HFF-Myc (cell line): ENCODE measurements around the gene CLIP1.

Experiments
- DNase-seq: peaks from one replicate; pipeline ENCODE4 v3.0.0-alpha.2; 2011; ENCODE audit warnings: low read depth; ENCODE audit errors: extremely low read depth
- H3K4me3 ChIP-seq: replicated peaks from 2 replicates; pipeline ENCODE4 v1.5.1; 2011; ENCODE audit warnings: low read depth, mild to moderate bottlenecking, control low read depth, low read length
- TF ChIP-seq, protein P1 (sequence below): IDR thresholded peaks from 2 replicates; pipeline ENCODE4 v1.5.1; 2012; ENCODE audit warnings: mild to moderate bottlenecking, low read depth, low read length, control low read depth; ENCODE audit errors: missing control alignments

CLIP1 gene

DNA sequence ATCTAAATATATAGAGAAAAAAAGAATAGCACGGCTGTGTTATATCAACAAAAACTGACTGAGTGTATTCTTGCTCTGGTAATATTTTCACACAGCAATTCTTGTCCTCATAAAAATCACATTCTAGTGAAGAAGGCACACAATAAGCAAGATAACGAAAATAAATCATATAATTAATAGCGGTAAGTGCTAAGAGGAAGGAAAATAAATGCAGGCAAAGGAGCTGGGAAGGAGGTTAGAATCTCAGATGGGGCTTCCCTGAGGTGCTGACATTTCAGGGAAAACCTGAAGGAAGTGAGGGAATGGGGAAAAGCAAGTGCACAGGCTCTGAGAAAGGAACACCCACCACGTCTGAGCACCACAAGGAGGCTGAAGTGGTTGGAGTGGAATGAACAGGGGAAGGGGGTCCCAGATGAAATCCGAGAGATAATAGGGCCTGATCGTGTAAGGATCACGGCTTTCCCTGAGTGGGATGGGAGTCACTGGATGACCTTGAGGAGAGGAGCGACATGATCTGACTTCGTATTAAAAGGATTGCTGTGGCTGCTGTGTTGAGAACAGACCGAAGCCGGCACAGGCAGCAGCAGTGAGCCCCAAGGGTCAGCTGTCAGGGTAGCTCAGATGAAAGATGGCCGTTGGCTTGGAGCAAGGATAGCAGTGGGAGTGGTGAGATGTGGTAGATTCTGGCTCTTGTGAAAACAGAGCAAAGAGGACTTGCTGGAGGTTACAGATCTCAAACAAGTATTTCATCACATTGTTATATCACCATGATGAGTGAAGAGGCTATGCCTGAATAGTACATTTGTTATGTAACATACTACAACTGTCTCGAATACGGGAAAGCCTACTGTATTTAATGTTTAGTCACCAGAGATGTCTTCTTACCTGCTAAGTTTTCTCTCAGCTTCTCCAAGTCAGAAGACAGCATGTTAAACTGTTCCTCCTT, 89.1 kb downstream of the CLIP1 start:
- H3K4me3 ChIP-seq = no peak overlapping the region
- TF ChIP-seq, protein P1, sequence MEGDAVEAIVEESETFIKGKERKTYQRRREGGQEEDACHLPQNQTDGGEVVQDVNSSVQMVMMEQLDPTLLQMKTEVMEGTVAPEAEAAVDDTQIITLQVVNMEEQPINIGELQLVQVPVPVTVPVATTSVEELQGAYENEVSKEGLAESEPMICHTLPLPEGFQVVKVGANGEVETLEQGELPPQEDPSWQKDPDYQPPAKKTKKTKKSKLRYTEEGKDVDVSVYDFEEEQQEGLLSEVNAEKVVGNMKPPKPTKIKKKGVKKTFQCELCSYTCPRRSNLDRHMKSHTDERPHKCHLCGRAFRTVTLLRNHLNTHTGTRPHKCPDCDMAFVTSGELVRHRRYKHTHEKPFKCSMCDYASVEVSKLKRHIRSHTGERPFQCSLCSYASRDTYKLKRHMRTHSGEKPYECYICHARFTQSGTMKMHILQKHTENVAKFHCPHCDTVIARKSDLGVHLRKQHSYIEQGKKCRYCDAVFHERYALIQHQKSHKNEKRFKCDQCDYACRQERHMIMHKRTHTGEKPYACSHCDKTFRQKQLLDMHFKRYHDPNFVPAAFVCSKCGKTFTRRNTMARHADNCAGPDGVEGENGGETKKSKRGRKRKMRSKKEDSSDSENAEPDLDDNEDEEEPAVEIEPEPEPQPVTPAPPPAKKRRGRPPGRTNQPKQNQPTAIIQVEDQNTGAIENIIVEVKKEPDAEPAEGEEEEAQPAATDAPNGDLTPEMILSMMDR = no peak
- DNase-seq = no peak

DNA sequence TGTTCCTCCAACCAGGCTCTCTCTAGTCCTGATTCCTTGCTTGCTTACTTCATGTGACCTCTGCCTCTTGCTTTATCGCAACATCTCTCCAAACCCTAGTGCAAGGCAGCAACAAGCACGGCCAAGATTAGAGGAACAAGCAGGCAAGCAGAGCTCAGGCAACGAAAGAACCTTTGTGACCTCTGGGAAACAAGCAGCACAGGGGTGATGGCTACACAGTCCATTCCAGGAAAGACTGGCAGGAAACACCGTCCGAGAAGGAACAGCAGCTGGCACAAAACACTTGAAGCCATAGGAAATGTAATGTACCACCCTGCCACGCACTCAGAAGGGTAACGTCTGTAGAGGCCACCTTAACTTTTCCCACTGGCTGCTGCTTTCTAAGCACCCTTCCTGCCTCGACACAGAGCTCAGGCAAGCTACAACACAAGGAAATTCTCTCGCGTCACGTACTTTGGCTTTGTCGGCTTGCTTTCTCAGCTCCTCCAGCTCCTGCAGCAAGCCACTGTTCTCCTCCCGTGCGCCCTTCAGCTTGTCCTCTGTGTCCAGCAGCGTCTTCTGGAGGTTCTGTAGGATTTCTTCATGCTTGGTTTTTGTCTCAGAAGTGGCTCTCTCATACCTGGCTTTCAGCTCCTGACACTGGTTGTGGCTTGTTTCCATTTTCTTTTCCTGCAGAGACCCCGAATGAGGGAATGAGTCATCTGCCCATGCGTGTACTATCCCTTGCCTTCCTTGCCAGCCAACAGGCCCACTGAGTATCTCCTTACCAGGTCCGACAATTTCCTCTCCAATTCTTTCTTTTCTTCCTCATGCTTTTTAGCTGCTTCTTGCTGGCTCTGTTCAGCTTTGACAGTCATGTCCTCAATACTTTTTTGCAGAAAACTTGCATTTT, 94.7 kb downstream of the CLIP1 start:
- DNase-seq = no peak
- TF ChIP-seq, protein P1 = no peak
- H3K4me3 ChIP-seq = no peak overlapping the region

DNA sequence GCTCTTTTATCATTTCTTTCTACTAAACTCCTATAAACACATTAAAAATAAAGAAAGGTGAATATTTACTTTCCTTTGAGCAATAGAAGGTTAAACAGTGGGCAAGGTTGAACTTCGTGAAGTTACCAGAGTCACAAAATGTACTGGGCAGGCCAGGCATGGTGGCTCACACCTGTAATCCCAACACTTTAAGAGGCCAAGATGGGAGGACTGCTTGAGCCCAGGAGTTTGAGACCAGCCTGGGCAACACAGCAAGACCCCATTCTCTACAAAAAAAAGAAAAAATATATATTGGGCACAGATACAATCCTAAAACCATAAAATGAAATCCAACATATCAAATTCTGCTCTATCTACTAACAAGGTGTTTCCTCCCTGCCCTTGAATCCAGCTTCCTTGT, 95.5 kb downstream of the CLIP1 start:
- H3K4me3 ChIP-seq = no peak overlapping the region
- TF ChIP-seq, protein P1 = no peak
- DNase-seq = no peak

GRCh38 chr12:122326586-122326985, 95.9 kb downstream of the CLIP1 start:
- TF ChIP-seq, protein P1 = no peak
- no peak overlapping the region for H3K4me3 ChIP-seq
- no peak for DNase-seq

- no peak for DNase-seq
- TF ChIP-seq, protein P1 = no peak
- H3K4me3 ChIP-seq = no peak overlapping the region
Measured at GRCh38 chr12:122323311-122324019, 99.0 kb downstream of the CLIP1 start.

- TF ChIP-seq, protein P1 = no peak
- H3K4me3 ChIP-seq = no peak overlapping the region
- peak; percentile 11 for DNase-seq
Measured at GRCh38 chr12:122322501-122322900, 100.0 kb downstream of the CLIP1 start.
